ENCODE data around the gene FHIT.
"Not testable (repeated sequence)": the region's sequence is repeated elsewhere in the genome, so short reads cannot be mapped to it uniquely, and the experiment has no call there.

- TF ChIP-seq CTCF (IDR thresholded peaks at IDR 0.05; ENCODE audit: insufficient read depth, low read length, poor library complexity, severe bottlenecking); EZH2phosphoT487 (conservative IDR thresholded peaks at IDR 0.05; ENCODE audit: low read length): not testable (repeated sequence)
Observed at GRCh38 chr3:59934560-59934959, 1316.7 kb downstream of the FHIT start.
